ENCODE data around the gene GET3.

Gene GET3

GRCh38 chr19:12754465-12755196 lies 17.3 kb downstream of the GET3 start:
- DNase-seq = peak; percentile 41

DNA sequence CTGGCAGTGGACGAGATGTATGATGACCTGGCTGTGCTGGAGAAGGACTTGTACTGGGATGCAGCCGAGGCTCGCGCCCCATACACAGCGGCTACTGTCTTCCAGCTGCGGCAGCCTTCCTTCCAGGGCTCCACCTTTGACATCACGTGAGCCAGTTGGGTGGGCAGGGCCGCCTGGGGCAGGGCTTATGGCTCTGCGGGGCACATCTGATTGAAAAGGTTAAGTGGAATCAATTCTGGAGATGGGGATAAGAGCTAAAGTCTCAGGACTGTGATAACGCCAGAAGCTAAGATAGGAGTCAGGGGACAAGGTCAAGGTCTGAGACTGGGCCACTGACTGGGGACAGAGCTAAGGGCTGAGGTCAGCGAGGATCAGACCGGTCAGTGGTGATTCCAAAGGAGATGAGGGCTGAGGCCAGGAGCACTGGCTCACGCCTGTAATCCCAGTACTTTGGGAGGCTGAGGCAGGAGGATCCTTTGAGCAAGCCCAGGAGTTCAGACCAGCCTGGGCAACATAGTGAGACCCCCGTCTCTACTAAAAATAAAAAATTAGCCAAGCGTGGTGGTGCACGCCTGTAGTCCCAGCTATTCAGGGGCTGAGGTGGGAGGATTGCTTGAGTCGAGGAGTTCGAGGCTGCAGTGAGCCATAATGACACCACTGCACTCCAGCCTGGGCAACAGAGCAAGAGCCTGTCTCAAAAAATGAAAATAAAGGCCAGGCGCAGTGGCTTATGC lies 19.0 kb downstream of the GET3 start:
- DNase-seq = no peak

- DNase-seq = peak; percentile 87
Measured at GRCh38 chr19:12757544-12758274, 20.4 kb downstream of the GET3 start.

- DNase-seq = no peak
Measured at GRCh38 chr19:12759686-12760085, 22.4 kb downstream of the GET3 start.

GRCh38 chr19:12763100-12763499 lies 25.8 kb downstream of the GET3 start:
- no peak for DNase-seq

DNA sequence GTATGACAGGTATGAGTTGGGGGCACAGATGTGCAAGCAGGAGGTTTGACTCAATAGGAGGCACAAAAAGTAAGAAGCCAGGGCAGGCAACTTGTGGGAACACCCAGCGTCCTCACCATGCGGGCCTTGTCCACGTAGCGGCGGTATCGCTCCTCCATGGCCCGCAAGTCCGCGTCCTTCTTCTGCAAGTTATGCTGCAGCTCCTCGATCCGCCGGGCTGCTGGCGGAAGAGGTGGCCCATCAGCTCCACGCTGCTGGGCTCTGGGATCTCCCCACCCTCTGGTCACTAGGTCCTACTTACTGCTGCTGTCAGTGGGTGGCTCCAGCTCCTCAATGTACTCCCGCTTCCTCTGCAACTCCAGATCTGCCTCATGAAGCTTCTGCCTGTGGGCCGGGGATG lies 27.4 kb downstream of the GET3 start:
- no peak for DNase-seq

DNA sequence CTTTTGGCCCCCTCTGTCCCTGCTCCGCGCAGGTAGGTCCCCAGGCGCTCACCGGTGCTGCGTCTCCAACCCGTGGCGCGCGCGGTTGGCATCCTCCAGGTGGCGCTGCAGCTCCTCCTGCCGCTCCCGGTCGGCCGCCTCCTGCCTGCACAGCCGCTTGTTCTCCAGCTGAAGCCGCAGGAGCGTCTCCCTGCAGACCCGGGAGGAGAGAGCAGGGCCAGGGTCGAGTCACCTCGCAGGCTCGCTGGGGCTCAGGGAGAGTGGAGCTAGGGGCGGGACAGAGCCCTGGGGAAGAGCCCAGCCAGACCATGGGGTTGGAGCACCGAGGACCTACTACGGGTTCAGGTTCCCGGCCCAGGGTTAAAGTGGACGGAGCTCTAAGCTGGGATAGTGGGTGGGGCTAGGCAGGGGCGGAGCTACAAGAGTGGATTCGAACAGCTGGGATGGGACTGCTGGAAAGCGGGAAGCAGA lies 28.8 kb downstream of the GET3 start:
- peak; percentile 92 for DNase-seq

DNA sequence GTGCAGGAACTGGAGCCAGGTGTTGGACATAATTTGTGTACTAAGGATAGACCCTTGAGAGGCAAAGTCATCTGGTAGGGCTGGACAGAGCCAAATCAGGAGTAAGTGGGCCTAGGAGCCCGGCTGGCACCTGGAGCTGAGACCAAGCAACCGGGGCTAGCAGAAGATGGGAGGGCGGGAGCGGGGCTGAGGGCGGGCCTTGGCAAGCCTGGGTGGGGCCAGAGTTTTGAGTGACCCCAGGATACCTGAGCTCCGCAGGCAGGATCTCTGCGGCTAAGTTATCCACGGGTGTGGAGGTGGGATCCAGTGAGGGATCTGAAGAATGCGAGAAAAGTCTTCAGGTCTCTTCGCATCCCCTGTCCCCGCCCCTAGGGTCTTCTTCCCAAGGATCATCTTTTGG lies 29.9 kb downstream of the GET3 start:
- no peak for DNase-seq

DNA sequence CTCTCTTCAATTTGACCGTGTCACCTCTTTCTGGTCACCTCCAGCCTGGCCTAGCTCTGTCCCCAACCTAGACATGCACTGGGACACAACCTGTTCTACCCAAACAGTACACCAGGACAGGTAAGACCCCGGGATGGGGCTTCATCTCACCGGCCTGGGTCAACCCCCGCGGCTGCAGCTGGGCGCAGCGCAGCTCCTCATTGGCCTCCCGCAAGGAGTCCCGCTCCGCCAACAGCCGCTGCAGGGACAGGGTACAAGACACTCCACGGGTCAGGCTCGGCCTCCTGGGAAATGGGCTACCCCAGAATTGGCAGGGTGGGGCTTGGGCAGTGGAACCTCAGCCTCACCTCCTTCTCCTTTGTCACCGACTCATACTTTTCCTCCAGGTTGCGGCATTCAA lies 30.4 kb downstream of the GET3 start:
- no peak for DNase-seq

DNA sequence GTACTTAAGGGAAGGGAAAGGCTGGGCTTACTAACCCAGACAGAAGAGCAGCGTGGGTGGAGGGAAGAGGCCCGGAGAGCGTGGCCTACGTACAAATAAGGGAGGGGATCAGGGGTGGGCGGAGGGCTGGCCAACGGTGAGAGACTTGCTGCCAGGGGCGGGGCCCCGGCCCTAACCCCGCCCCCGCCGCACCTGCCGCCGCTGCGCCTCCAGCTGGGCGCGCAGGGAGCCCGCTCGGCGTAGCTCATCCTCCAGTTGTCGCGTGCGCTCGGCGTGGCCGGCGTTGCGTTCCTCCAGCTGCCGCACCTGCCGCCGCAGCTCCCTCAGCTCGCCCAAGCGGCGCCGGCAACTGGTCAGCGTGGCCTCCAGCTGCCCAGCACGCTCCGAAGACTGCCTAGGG lies 32.4 kb downstream of the GET3 start:
- peak; percentile 94 for DNase-seq

DNA sequence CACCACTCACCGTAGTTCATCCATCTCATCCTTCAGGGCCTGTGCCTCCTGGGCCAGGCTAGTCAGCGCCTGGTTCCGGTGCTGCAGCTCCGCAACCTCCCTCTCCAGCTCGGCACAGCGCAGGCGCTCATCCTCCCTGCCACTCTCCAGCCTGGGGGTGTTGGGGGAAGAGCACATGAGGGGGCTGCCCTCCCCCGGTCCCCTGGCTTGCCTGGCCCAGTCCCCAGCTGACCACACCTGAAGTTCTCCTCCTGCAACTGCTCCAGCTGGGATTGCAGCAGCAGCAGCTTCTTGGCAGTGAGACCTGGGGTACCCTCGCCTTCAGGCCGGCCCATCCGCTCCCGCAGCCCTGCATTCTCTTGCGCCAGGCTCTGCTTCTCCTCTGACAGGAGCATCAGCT lies 33.6 kb downstream of the GET3 start:
- no peak for DNase-seq

GRCh38 chr19:12772323-12772722 lies 35.0 kb downstream of the GET3 start:
- no peak for DNase-seq

- peak; percentile 28 for DNase-seq
Measured at GRCh38 chr19:12773571-12773970, 36.3 kb downstream of the GET3 start.

- DNase-seq = peak; percentile 99
Measured at GRCh38 chr19:12774588-12775555, 37.6 kb downstream of the GET3 start, which contains the start of gene HOOK2. Gene HOOK2, minus strand, starts transcription at chr19:12775552. Its CDS starts 103 bp downstream, at chr19:12775449.

GRCh38 chr19:12777217-12778016 lies 40.1 kb downstream of the GET3 start:
- DNase-seq = peak; percentile 85

DNA sequence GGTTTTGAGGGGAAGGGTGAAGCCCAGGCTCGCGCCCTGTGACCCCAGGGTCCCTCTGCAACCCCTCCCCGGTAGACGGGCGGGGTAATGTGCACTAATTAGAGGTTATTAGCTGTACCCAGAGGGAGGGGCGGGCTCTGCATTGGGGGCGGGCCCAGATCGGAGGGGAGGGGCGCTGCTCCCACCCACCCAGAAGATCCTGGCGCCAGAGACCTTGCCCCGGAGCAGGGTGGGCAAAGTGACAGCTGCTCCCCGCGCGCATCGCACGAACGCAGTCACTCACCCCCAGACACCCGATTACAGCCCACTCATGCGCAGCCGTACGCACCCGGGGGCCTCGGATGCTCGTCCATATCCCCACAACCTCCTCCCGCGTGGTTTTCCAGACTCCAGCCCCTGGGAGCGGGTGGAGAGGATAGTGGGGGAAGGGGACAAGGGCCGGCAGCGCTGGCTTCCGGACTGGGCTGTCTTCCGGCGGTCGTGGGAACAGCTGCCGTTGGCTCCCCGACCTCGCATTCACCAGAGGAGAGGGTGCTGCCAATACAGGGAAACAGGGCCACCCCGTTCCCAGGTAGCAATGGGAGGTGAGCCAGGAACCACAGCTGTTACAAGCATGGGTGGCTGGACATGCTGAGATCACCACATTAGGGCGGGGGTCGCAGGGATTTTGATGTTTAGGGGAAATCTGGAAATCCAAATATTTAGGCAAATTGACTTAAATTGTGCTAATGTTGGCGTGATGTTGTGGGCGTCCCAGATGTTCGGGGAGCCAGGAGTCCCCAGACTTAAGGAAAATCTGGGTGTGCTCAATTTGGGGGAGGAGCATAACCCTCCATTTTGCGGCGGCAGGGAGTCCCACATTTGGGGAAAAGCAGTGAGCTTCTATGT lies 41.0 kb downstream of the GET3 start:
- DNase-seq = peak; percentile 87

GRCh38 chr19:12778905-12779161 lies 41.5 kb downstream of the GET3 start:
- DNase-seq = no peak

- peak; percentile 22 for DNase-seq
Measured at GRCh38 chr19:12779162-12779993, 42.1 kb downstream of the GET3 start.

DNA sequence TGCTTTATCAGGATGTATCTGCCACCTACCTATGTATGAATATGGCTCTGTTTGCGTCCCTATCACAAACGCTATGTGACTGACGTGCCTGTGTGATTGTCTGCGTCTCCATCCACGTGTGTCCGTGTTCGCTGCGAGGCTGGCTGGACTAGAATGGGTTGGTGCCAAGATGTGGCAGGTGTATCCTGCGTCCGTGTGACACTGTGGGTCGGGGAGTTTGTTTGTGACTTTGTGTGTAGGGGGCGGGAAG lies 44.8 kb downstream of the GET3 start:
- DNase-seq = peak; percentile 85

All from DMS53 (cell line).